Choroid plexus epithelial cell (primary cell): ENCODE data around the gene QPCT.

Experiments
- DNase-seq: peaks from one replicate; pipeline ENCODE4 v3.0.0-alpha.2; 2010; ENCODE audit warnings: low read depth
- H3K4me3 ChIP-seq: 2 replicates; pipeline ENCODE4 v1.5.1; 2011; ENCODE audit warnings: low read depth, mild to moderate bottlenecking, control low read depth, low read length, moderate library complexity
- TF ChIP-seq, protein P1 (sequence below): conservative IDR thresholded peaks from 2 replicates; pipeline ENCODE4 v1.5.1; 2011; ENCODE audit warnings: low read depth, mild to moderate bottlenecking, control low read depth, inconsistent platforms, low read length, moderate library complexity

QPCT gene

DNA sequence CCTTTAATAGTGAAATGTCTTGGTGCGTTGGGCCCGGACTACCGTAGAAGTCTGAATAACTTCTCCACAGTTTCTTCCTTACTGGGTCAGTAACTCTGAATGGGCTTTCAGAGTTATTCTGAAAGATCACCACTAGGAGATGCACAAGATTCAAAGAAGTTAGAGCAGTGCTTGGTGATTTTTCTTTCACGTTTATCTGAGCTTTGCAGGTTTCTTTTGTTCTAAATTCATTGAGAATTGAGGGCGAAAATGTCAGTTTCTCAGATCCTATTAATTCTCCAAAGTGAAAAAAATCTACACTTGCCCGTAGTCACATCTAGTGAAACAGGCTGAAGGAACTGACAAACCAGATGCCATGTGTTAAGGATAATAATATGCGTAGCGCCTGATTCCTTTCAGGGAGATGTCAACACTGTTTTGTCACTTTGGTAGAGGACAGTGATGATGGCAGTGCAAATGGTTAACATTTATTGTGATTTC, 70.1 kb downstream of the QPCT start:
- TF ChIP-seq, protein P1, sequence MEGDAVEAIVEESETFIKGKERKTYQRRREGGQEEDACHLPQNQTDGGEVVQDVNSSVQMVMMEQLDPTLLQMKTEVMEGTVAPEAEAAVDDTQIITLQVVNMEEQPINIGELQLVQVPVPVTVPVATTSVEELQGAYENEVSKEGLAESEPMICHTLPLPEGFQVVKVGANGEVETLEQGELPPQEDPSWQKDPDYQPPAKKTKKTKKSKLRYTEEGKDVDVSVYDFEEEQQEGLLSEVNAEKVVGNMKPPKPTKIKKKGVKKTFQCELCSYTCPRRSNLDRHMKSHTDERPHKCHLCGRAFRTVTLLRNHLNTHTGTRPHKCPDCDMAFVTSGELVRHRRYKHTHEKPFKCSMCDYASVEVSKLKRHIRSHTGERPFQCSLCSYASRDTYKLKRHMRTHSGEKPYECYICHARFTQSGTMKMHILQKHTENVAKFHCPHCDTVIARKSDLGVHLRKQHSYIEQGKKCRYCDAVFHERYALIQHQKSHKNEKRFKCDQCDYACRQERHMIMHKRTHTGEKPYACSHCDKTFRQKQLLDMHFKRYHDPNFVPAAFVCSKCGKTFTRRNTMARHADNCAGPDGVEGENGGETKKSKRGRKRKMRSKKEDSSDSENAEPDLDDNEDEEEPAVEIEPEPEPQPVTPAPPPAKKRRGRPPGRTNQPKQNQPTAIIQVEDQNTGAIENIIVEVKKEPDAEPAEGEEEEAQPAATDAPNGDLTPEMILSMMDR, result peak; percentile 82
- H3K4me3 ChIP-seq, result no peak overlapping the region
- DNase-seq, result peak; percentile 89

DNA sequence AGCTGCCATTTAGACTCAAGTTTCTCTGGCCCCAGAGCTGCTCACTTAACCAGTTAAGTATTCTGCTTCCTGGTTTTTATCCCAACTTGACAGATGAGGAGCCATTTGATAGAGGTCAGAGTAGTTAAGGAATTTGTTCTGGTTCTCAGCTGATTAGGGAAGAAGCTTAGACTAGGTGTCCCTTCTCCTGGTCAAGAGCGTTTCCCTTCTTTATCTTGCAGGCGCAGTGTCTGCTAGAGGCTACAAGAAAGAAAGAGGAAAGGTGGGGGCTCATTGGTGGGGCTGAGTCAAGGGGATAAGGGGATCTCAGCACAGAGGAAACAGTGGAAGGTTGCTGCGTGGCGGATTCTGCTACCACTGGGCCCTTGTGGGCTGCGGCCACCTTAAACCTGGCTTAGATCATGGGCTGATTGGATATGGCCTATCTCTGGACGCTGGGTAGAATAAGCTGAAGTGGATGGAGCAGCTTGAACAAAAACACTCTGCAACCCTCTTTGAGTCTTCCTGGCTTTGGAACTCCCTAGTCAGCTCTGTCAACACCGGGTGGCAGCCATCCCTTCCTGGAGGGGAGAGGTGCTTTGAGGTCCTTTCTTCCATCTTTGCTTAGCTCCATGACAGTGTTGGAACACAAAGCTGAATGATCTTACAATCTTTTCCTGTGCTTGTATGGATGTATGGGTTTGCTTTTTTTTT, 70.8 kb downstream of the QPCT start:
- TF ChIP-seq, protein P1, result peak; percentile 44
- no peak overlapping the region for H3K4me3 ChIP-seq
- peak; percentile 61 for DNase-seq

DNA sequence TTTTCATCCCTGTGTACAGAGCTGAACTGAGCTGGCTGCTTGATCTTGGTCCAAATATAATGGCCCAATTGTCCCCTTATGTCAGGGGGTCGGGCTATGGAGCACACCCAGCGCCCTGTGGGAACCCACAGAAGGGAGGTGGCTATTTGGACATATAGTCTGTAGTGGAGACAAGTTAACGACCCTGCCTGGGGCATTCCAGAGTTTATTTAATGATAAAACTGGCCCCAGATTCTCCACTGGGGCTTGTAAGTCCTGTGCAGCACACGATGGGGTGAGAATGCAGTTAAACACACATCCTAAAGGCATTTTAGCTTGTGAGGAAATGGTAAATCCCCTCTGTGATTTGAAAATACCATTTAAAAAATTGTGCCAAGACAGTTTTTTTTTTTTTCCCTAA, 72.9 kb downstream of the QPCT start:
- DNase-seq, result peak; percentile 83

DNA sequence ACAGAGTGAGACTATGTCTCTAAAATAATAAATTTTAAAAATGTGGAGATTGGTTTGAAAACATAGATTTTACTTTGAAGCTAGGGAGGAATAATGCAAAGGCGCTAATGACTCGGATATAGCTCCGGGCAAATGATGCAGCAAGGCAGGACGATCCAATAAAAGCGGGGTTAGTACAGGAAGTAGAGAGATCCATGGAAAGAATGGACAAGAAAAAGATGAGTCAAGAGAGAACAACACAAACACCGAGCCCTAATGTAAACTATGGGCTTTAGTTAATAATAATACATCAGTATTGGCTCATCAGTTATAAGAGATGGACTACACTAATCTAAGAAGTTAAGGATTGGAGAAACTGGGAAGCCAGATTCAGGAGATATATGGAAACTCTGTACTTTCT, 74.5 kb downstream of the QPCT start:
- TF ChIP-seq, protein P1, result no peak
- H3K4me3 ChIP-seq, result no peak overlapping the region
- DNase-seq, result no peak

More for the DNA sequence above, 72.9 kb downstream of the QPCT start:
- TF ChIP-seq, protein P1, result peak; percentile 15
- no peak overlapping the region for H3K4me3 ChIP-seq

DNA sequence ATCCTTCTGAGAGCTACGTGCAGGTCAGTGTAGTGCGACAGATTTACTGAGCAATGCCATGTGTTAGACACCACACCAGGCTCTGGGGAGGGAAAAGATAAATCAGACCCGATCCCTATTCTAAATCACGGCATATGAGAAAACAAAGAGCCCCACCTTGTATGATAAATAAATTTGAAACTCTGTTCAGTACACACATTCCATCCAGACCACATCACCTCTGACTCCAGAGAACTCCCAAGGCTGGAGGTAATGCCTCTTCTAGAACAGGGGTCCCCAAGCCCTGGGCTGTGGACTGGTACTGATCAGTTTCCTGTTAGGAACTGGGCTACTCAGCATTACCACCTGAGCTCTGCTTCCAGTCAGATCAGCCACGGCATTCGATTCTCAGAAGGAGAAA, 77.3 kb downstream of the QPCT start:
- TF ChIP-seq, protein P1, result no peak
- DNase-seq, result no peak
- H3K4me3 ChIP-seq, result no peak overlapping the region

DNA sequence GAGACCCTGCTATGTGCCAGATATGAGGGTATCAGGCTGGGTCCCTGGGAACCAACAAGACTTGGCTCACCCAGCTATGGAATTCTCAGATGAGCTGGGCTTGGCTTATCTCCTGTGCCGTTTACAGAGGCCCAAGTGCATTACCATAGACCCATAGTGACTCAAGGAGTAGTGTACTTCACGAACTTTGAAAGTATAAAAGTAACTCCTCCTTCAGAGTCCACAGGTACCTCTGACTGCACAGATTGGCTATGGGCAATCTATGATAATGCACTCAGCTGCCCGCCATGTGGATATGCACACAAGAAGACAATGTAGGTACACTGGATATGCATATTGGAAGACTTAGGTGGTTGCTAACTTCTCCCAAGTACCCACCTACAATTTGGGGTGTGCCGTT, 78.4 kb downstream of the QPCT start:
- H3K4me3 ChIP-seq, result no peak overlapping the region
- TF ChIP-seq, protein P1, result no peak
- DNase-seq, result no peak
